NCI-H69 (cell line): Measurements from ENCODE around the gene ANXA6.

Experiments used
- DNase-seq: peaks from one replicate; lab custom pipeline; 2025; lab: John Stamatoyannopoulos, UW

The ANXA6 gene

DNA sequence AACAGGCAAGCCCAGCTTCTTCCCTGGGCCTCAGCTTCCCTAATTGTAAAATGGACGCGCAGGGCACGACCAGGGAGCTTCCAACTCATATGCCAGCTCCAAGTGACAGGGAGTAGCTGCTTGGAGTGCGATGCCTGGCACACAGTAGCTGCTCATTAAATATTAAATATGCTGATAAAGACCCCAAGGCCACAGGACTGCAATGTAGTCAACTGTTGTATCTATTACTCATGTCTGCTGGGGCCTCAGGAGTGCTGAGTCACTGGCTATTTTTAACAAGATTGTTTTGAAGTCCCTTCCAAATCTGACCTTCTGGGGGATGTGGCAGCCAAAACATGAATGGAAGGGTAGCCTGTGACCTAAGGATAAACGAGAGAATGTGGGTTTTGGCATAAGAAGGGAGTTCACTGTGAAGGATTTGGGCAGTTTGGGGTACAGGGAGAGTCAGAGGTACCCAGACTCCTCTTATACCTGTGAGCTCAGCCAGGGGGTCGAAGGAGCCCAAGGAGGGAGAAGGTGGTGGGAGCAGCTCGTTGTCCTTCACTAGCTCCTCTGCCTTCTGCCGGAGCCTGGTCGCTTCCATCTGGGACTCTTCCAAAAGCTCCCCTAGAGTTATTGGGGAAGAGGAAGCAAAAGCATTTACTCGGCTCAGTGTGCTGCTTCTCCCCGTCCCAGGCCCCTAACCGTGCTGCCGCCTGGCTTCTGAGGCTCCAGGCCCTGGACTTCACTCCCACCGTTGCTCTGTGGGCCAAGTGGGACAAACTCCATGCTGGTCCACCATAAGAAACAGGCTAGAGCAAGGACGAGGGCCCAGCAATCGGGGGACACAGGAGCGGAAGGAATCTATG lies 94.2 kb downstream of the ANXA6 start:
- DNase-seq = no peak

DNA sequence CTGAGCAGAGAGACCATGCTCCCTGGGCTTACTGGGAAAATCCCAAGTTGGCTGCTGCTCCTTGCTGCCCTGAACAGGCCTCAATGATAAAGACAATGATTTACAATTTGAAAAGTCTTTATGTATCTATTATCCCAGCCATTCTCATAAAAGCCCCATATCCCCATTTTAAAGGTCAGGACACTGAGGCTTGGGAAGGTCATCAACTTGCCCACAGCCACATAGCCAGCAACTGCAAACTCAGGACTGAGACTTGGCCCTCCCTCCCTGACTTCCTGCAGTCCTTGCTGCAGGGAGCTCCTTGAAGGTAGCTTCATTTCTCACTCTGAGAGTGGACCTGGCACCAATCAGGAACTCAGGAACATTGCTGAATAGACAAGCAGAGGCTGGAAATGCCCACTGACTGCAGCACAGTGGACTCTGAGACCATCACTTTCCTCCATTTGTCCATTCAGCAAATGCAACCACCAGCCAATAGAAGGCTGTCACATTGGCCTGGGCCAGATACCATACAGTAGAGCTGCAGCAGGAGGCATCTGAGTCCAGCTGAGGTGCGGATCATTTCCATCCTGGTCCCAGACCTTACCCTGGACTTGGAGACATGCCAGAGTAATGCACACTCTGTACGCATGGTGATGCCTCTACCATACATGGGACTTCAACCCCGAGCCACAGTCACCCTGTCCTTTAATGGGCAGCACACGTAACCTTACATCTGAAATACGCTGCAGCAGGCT lies 95.0 kb downstream of the ANXA6 start:
- no peak for DNase-seq

DNA sequence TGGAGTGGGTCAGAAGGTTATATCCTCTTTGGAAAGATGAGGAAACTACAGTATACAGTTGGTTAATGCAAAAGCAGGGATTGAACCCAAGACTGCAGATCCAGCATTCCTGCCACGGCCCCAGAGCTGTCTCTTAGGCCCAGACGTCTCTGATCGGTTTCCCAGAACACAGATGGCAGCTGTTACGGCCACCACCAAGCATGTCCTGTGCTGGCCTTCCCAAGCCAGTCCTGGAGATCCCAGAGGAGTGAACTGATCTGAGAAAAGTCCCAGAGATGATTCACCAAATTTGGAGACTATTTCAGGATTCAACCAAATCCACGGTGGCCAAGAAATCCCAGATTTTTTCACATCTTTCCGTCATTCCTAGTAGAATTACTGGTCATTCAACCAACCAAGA lies 96.8 kb downstream of the ANXA6 start:
- no peak for DNase-seq

DNA sequence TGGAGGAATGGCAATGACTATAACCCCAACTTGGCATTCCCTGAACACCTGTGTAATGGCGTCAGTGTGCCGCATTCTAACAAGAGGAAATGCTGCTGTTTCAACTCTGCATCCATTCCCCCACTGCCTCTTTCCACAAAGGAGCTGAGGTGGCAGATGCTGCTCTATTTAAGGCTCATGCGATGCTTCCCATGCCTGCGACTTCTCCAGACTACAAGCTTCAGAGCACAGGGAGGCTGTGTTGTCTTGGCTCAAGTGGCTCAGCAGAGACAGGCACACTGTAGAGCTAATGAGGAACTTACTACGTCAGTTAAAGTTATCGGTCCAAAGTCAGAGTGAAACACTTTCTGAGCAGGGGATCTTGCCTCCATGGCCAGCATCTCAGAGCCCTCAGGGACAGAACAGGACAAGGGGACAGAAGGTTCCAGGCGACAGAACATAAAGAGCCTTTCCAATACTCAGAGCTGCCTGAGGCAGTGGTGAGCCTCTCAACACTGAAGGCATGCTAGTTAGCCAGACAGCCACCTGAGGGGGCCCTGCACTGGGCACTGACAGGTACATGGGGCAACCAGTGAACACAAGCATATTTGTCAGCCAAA lies 98.6 kb downstream of the ANXA6 start:
- DNase-seq = no peak

DNA sequence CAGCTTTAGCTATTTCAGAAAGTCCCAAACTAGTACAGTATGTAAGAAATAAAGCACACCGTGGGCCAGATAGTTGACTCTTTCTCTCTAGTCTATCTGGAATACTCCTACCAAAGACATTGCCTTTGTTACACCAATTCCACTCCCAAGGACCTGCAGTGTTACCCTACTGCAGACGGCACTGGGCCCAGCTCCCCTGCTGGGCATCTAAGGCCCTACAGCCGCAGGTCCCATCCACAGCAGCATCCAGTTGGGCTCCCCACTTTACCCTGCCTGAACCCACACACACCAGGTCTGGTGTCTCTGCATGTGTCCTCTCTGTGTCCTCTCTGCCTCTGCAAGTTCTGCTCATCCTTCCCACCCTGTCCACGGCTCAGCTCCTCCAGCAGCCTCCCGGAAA lies 99.3 kb downstream of the ANXA6 start:
- no peak for DNase-seq

DNA sequence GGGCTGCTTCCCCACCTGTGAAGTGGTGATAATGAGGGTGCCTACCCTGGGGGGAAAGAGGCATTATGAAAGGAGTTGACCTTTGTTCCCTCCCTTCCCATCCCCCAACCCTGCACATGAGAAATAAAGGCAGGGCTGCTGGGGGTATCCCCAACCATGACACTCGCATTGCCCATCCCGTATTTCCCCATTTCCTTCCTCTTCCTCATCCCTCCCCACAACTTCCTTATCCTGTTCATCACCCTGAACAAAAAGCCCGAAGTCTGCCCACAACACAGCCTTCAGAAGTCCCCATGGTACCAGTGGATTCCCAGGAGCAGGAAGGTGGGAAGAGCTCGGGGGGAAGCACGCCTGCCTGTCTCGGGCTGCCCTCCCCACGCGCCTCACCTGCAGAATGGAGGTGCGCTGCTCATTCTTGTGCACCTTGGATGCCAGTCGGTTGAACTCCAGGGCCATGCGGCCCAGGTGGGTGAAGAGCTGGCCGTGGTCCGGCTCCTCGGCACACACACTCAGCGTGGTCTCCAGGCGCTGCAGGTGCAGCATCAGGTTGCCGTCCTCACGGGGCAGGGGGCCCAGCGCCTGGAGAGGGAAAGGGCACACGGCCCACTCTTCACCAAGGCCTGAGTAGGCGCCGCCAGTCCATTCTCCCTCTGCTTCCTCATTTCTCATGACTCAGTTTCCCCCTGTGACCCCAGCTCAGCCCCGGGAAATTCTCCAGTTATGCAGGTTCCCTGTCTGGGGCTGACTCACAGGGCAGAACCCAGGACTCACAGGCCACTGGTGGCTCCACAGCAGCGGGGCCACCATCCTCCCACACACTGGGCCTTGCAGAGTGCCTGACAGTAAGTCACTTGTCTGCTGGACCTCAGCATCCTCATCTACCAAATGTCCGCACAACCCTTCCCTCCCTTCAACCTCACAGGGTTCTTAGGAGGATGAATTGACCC lies 100.9 kb downstream of the ANXA6 start:
- DNase-seq = no peak

DNA sequence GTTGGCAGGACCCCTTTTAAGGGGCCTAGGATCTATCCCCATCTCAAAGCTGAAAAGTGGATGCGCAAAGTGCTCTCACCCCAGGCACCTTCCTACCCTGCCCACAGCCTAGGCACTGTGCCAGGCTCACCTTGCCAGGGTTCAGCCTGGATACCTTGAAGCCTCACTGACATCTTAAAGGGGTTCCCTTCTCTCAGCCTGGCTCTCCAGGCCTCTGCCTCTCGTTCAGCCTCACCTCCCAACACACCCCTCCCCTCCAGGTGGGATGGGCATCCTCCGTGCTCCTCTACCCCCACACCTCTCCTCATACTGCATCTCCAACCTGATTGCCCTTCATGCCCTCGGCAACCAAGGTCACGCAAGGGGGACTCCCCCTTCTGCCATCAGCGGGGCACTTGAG lies 102.2 kb downstream of the ANXA6 start:
- DNase-seq = no peak

DNA sequence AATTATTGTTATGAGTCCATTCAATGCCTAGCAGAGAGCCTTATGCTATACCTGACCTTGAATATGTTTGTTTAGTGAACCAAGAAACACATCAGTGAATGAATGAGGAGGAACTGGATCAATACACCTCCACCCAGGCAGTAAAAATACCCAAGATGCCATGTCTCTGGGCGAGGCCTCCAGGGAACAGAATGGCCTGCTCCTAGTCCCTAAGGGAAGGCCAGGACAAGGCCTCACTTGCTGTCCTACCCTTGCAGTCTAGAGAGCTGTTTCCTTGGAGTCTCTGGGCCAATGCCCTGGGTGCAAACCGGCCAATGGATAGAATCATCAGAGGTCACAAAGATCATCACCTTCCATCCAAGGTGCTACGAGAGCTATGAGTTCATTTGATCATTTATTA lies 102.9 kb downstream of the ANXA6 start:
- no peak for DNase-seq

DNA sequence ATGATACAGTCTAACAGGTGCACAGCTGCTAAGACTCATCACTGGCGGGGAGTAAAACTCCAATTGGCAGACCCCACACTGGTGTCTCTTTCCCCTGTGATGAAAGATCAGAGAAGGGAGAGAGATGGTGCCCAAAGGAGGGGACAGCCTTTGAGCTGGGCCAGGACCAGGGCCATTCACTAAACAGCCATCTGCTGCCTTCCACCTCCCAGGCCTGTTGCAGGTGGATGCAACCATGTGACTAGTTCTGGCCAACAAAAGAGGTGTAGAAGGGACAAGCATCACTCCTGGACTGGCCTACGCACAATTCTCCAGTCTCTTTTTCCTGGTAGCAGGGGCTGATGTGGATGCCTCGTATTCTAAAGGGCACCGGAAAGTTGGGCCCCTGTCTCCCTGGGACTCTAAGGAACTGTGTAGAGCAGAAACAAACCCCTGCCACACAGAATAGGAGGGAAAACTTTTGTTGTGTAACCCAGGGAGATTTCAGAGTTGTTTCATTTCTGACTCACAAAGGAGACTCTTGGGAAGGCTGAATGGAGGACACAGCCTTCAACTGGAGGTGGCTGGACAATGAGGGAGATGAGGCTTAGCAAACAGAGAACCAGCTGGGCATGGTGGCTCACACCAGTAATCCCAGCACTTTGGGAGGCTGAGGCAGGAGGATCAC lies 103.7 kb downstream of the ANXA6 start:
- DNase-seq = no peak

DNA sequence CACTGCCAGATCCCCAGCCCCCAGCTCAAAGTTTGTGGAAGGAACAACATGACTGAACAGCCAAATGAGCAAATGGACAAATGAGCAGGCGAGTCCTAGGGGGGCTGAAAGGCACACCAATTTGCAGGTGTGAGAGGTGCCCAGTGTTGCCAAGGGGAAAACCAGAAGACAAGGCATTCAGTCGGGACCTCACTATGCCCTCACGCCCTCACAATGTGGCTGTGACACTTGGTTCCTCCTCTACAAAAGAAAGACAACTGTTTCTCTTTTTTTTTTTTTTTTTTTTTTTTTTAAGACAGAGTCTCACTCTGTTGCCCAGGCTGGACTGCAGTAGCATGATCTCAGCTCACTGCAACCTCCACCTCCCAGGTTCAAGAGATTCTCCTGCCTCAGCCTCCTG lies 104.7 kb downstream of the ANXA6 start:
- DNase-seq = no peak

DNA sequence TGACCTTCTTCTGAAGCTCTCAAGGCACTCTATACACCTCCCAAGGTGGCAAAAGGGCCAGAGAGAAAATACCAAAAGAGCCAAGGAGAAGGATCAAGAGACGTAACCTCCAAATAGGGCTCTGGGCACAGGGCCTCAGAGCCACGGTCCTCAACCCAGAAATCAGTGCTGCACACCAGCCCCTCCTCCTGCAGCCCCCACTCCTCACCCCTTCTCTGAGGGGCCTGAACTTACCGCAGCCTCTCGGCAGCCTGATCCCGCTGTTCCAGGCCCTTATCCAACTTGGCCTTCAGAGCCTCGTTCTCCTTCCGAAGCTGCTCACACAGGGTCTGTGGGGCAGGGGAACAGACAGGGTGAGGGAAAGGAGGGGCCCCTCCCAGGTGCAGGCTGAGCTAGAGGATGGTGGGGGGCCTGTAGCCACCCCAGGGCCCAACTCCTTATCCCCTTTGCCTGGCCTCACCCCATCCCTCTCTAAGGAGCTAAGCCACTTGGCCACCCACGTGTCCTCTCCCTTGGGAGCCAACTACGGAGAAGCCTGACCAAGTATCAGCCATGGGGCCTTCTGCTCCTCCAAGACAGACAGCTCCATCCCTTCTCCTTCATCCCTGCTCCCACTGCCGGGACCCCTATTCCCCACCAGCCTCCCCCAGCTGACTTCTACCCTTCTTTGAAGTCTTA lies 105.5 kb downstream of the ANXA6 start:
- DNase-seq = no peak

DNA sequence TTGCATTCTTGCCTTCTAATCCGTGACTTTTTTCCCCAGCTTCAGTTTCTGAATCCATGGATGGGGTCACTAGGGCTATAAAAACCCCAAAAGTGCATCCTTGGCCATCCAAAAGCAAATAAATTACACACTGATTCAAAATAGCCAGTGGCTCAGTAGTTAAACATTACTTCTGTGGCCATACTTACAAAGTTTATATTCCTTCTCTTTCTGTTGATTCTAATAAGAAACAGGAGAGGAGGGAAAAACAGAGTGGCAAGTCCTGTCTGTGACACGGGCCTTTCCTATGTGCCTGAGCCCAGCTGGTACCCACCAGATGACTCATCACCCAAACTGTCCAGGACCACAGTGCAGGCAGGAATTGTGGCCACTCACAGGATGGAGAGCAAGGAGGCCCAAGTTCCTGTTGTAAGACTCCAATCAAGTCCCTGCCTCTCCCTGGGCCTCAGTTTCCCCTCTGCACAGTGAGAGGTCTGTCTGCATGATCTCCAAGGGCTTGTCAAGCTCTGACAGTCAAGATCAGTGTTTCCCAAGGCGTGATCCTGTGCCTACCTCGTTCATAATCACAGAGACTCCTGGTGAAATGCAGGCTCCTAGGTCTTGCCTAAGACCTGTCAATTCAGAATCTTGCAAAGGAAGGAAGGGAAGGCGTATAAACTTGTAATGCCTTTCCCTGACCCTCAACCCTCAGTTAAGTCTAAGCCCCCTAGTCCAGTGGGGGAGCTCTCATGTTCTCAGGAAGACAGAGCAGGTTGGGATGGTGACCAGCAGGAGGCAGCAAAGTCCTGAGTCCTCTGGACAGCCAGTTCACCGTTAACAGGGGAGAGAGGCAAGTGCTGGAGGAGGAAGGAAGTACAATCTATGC lies 106.3 kb downstream of the ANXA6 start:
- peak; percentile 37 for DNase-seq
